Adrenal gland (tissue), 12 donors: ENCODE data around the gene DST. TPM values are rescaled to one million over a fixed set of nuclear protein-coding genes. Genes with fewer than 3 reads are reported as not detected.

Experiments
- DNase-seq, 7 donors: peaks; one replicate each; pipeline ENCODE4 v3.0.0-alpha.2; 2019 to 2020
- H3K27ac ChIP-seq, 5 donors: fragments of 200-600 bp; sonication (generic) in 4 of 5; 1 replicate in 3 of 5; 2 replicates in 2 of 5; pipeline versions ENCODE4 v1.5.1 to v1.8.0; 2016 to 2020; ENCODE audit warnings: mild to moderate bottlenecking in 1 of 5
- H3K27me3 ChIP-seq: fragments of 200-600 bp; 2 replicates; pipeline ENCODE4 v1.8.0; 2021
- H3K36me3 ChIP-seq, 2 donors: fragments of 200-600 bp; replicated peaks in 1 of 2; 1 replicate in 1 of 2; 2 replicates in 1 of 2; pipeline versions ENCODE4 v1.5.1 to v1.8.0; 2018 to 2022
- H3K4me1 ChIP-seq, 2 donors: fragments of 200-600 bp; replicated peaks in 1 of 2; 1 replicate in 1 of 2; 2 replicates in 1 of 2; pipeline versions ENCODE4 v1.5.1 to v1.8.0; 2018 to 2021
- H3K4me3 ChIP-seq, 4 donors: fragments of 200-600 bp; sonication (generic) in 3 of 4; one replicate each; pipeline ENCODE4 v1.5.1; 2016 to 2018
- H3K9me3 ChIP-seq, 3 donors: fragments of 200-600 bp; sonication (generic) in 1 of 3; replicated peaks in 1 of 3; 1 replicate in 2 of 3; 2 replicates in 1 of 3; pipeline versions ENCODE4 v1.5.1 to v1.8.0; 2016 to 2021
- POLR2A ChIP-seq, 2 donors: fragments of 450-650 bp; IDR thresholded peaks; one replicate each; pipeline ENCODE4 v1.6.1; 2017; ENCODE audit warnings: antibody characterized with exemption in 2 of 2, mild to moderate bottlenecking in 2 of 2, moderate library complexity in 1 of 2
- WGBS, 4 donors: extraction: QIAGEN DNeasy Blood & Tissue Kit in 2 of 4; methylation state at CpG; one replicate each; pipeline versions ENCODE4 v1.1.5 to v1.1.7; 2013 to 2017; 5-methylcytosine and 5-hydroxymethylcytosine counted together
- intact Hi-C, 2 donors: fragments of 100-400 bp; cut with DNase I; formaldehyde crosslinking; loops; one replicate each; pipeline versions ENCODE4 v1.14.1 to v1.15.0; 2022 to 2023
- polyA plus RNA-seq, 3 donors: library from polyadenylated mRNA; stranded (reverse); fragments of 200-250 nt in 2 of 3; fragments of 350-450 nt in 1 of 3; fragmentation: Illumina TruSeq in 1 of 3; extraction: RNeasy Lipid Tissue Mini Kit (QIAGEN cat#74804) in 1 of 3; gene quantifications; one replicate each; pipeline ENCODE4 v1.2.3, GENCODE V29; 2013 to 2014
- total RNA-seq, 9 donors: library from RNA; depleted of rRNA in 4 of 9; stranded (reverse); fragments of >200 nt in 4 of 9; fragments of 120-200 nt in 1 of 9; fragmentation: NEBNext Ultra II Directional in 1 of 9; extraction: Animal tissue kit (Norgen Biotek cat#: 25700) in 1 of 9; gene quantifications; one replicate each; pipeline versions ENCODE4 v1.1.0 to v1.2.4, GENCODE V29; 2013 to 2023
- TF ChIP-seq, protein P1 (sequence below), 6 experiments: fragments of 450-650 bp in 4 of 6; fragments of 200-600 bp in 2 of 6; sonication (generic) in 1 of 6; IDR thresholded peaks; 1 replicate in 5 of 6; 2 replicates in 1 of 6; pipeline versions ENCODE4 v1.5.1 to v1.8.0; 2016 to 2021; ENCODE audit warnings: antibody characterized with exemption in 6 of 6, mild to moderate bottlenecking in 2 of 6, moderate library complexity in 1 of 6
- donor health status: healthy with polysubstance abuse.
- donor health status: Bipolar disorder and iron deficiency.
- donor health status: DM: yes; HTN: yes; CAD: no.
- donor health status: DM: no; HTN: no; CAD: no.
- donor health status: DM: no; HTN: no; CAD: no.
- donor health status: DM: yes; HTN: yes; CAD: no.

Gene DST
- total and polyA plus RNA-seq, 12 donors, result 105 to 418 (median 265) TPM

DNA sequence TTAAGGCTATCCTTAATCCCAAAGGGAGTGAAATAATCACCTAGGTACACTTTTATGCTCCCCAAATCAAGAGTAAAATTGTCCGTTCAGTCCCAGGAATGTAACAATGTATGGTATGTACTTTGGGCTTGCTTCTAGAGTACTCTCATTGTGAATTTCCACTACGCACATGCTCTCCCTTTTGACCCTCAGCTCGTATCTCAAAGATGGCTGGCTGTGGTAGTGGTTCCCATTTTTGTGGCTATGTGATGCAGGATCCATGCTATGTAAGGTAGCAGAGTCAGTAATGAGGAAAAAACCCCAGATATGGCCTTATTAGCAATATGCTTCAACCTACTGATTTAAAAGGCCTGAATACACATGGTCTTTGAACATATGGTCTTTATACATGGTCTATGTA, 133.7 kb downstream of the DST start:
- peaks cover 0 to 28% of the 10 kb centered on the region in 2 donors for H3K36me3 ChIP-seq

DNA sequence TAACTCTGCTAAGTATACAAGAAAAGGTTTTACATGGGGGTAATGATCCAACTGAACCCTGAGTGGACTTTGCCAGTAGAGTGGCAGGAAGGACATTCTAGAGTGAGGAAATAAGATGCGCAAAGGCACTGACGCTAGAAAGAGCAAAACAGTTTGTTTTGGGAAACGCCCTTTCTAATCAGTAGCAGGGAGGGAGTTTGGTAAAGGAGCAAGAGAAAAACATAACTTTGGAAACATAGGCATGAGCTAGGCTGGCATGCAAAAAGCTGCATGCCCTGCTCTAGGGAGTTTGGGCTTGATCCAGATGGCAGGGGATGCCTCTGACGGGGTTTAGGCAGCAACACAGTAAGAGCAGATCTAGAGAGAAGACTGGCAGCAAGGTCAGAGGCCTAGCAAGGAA, 135.2 kb downstream of the DST start:
- 52 to 65% (median 56%) methylated on average over 4 of the region's 4 CpGs for WGBS, 4 donors
- H3K27ac ChIP-seq, result peak overlapping the region in 4 of 5 donors; percentile 32 to 64 (median 56)
- peaks cover 0 to 28% of the 10 kb centered on the region in 2 donors for H3K36me3 ChIP-seq
- peak; percentile 40 to 80 (median 61) for DNase-seq
- H3K27me3 ChIP-seq, result no peaks in the 10 kb centered on the region
- peaks cover 15 to 29% of the 10 kb centered on the region in 2 donors for H3K4me1 ChIP-seq
- H3K4me3 ChIP-seq, result no peak overlapping the region
- H3K9me3 ChIP-seq, result no peaks in the 10 kb centered on the region
- TF ChIP-seq, protein P1, sequence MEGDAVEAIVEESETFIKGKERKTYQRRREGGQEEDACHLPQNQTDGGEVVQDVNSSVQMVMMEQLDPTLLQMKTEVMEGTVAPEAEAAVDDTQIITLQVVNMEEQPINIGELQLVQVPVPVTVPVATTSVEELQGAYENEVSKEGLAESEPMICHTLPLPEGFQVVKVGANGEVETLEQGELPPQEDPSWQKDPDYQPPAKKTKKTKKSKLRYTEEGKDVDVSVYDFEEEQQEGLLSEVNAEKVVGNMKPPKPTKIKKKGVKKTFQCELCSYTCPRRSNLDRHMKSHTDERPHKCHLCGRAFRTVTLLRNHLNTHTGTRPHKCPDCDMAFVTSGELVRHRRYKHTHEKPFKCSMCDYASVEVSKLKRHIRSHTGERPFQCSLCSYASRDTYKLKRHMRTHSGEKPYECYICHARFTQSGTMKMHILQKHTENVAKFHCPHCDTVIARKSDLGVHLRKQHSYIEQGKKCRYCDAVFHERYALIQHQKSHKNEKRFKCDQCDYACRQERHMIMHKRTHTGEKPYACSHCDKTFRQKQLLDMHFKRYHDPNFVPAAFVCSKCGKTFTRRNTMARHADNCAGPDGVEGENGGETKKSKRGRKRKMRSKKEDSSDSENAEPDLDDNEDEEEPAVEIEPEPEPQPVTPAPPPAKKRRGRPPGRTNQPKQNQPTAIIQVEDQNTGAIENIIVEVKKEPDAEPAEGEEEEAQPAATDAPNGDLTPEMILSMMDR (IDR thresholded peaks at IDR 0.05), result no peak
- no peak for TF ChIP-seq POLR2A (IDR thresholded peaks at IDR 0.05)
- intact Hi-C loops, result no loop called here

More for the DNA sequence above, 133.7 kb downstream of the DST start:
- intact Hi-C loops, result no loop called here
- Histone ChIP-seq H3K27ac (no peak overlapping the region), H3K9me3 (no peaks in the 10 kb centered on the region), H3K27me3 (no peaks in the 10 kb centered on the region), H3K4me1 (peaks cover 15 to 29% of the 10 kb centered on the region in 2 donors), H3K4me3 (no peak overlapping the region)
- WGBS, 4 donors, result 89 to 97% (median 94%) methylated on average over 3 of the region's 3 CpGs
- no peak for TF ChIP-seq POLR2A (IDR thresholded peaks at IDR 0.05)
- TF ChIP-seq, protein P1 (IDR thresholded peaks at IDR 0.05), result no peak
- DNase-seq, result no peak

GRCh38 chr6:56505512-56506260, 137.0 kb downstream of the DST start:
- DNase-seq, result no peak
- Histone ChIP-seq H3K36me3 (peaks cover 0 to 37% of the 10 kb centered on the region in 2 donors), H3K27ac (peak overlapping the region in 2 of 5 donors; percentile 43 to 46), H3K4me3 (no peak overlapping the region), H3K27me3 (no peaks in the 10 kb centered on the region), H3K4me1 (peaks cover 15 to 29% of the 10 kb centered on the region in 2 donors), H3K9me3 (no peaks in the 10 kb centered on the region)
- TF ChIP-seq POLR2A (IDR thresholded peaks at IDR 0.05), result no peak
- TF ChIP-seq, protein P1 (IDR thresholded peaks at IDR 0.05), result no peak
- 21 to 34% (median 33%) methylated on average over 2 of the region's 2 CpGs for WGBS, 4 donors
- intact Hi-C loops, result no loop called here

GRCh38 chr6:56501993-56502392, 140.7 kb downstream of the DST start:
- TF ChIP-seq, protein P1 (IDR thresholded peaks at IDR 0.05), result no peak
- TF ChIP-seq POLR2A (IDR thresholded peaks at IDR 0.05), result no peak

More at GRCh38 chr6:56501993-56502392, 140.7 kb downstream of the DST start:
- no peaks in the 10 kb centered on the region for H3K9me3 ChIP-seq
- no peak overlapping the region for H3K27ac ChIP-seq
- H3K4me1 ChIP-seq, result peaks cover 9 to 18% of the 10 kb centered on the region in 2 donors
- no peak for DNase-seq
- peaks cover 0 to 31% of the 10 kb centered on the region in 2 donors for H3K36me3 ChIP-seq
- no peak overlapping the region for H3K4me3 ChIP-seq
- intact Hi-C loops, result no loop called here
- no peaks in the 10 kb centered on the region for H3K27me3 ChIP-seq
